Measurements from ENCODE around the gene LDAH.
A peak's percentile ranks its signal among the peaks of the same experiment; 100 is the strongest.

The LDAH gene

DNA sequence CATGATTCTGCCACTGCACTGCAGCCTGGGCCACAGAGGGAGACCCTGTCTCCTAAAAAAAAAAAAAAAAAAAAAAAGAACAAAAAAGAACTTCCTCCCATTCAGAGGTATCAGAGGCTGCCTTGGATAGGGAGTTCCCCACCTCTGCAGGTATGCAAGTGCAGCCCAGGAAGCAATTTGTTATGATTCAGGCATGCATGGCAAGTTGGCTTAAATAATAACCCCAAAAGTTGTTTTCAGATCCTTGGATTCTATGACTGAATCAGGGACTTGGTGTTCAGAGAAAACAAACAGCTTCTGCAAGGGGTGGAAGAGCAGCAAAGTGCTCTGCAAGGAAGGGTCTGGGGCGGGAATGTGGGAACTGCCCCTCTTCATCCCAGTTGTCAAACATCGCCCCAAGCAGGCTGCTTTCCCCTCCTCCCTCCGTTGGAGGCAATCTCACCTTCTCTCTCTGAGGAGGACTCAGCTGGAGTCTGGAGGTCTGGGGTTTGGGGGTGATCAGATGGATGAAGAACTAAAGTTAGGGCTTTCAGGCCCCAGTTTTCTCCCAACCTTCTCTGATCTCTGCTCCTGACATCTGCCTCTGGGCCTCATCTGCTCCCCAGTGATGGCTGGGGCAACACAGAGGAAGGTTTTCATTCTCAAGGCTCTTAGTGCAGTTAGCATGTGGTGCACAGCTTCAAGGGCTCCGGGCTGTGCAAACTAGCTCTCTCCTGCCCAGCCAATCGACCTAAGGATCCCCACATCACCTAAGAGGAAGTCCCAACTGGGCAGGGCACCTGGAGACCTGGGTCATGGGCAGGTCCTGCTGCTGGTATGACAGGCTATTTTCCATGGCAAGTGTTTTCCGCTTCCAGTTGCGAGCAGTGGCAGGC is 159.5 kb downstream of the LDAH start:
- H3K9me3 ChIP-seq (replicated peaks; ENCODE audit: insufficient read depth, low read length) = no peaks in the 10 kb centered on the region
- no peaks in the 10 kb centered on the region for H4K20me1 ChIP-seq (ENCODE audit: insufficient read depth, low read length)
- H3K27me3 ChIP-seq (replicated peaks; ENCODE audit: insufficient read depth, low read length) = peaks cover 43% of the 10 kb centered on the region

DNA sequence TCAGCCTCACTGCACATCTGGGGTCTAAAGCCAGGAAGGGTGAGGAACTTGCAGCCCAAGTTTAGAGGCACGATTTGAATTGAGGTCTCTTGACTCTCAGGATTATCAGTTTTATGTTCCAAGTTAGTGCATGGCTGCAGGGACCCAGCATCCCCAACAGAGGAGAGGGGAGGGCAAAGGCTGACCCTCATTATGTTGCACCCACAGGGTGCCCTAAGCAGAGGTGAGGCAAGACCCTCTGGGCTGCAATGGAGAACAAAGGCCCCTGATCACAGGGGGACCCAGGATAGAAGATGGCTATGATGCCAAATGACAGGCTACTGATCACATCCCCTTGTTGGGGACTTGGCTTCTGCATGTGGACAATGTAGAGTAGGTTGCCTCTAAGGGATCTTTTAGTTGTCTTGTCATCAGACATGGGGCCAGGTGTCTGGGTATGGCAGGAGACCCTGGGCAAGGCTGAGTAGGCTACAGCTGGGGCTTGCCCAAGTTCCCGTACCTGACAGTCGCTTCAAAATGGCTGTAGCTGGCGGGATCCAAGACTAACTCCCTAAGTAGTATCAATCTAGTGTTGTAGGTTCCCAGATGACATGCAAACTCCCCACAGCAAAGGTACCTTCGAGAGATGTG is 160.5 kb downstream of the LDAH start:
- DNase-seq = no peak
- Histone ChIP-seq H3K79me2 (ENCODE audit: low read length) (no peaks in the 10 kb centered on the region), H3K9me3 (replicated peaks; ENCODE audit: insufficient read depth, low read length) (no peaks in the 10 kb centered on the region), H3K4me3 (ENCODE audit: low read length) (no peak overlapping the region), H3K27me3 (replicated peaks; ENCODE audit: insufficient read depth, low read length) (peaks cover 38% of the 10 kb centered on the region), H3K36me3 (replicated peaks; ENCODE audit: insufficient read depth, low read length) (no peaks in the 10 kb centered on the region), H3F3A (ENCODE audit: insufficient read depth, low read length) (no peaks in the 10 kb centered on the region), H2AFZ (ENCODE audit: low read length) (no peak overlapping the region), H3K9me2 (replicated peaks; ENCODE audit: insufficient read depth, low read length) (no peaks in the 10 kb centered on the region), H3K4me1 (ENCODE audit: low read length) (0 out of 2 replicates have a peak, but pooled peaks cover 4% of the 10 kb centered on the region), H3K4me2 (ENCODE audit: low read depth, low read length) (no peak overlapping the region), H3K9ac (ENCODE audit: low read length) (no peak overlapping the region), H3K27ac (ENCODE audit: low read length) (no peak overlapping the region), H4K20me1 (ENCODE audit: insufficient read depth, low read length) (no peaks in the 10 kb centered on the region)
- TF ChIP-seq EZH2 (optimal IDR thresholded peaks at IDR 0.05; ENCODE audit: low read depth, low read length) (no peak), CTCF (IDR thresholded peaks at IDR 0.05; ENCODE audit: low read length) (no peak), EZH2phosphoT487 (IDR thresholded peaks at IDR 0.05; ENCODE audit: low read length) (no peak)

More for the DNA sequence above, 159.5 kb downstream of the LDAH start:
- Histone ChIP-seq H3K9me2 (replicated peaks; ENCODE audit: insufficient read depth, low read length) (no peaks in the 10 kb centered on the region), H2AFZ (ENCODE audit: low read length) (no peak overlapping the region), H3K36me3 (replicated peaks; ENCODE audit: insufficient read depth, low read length) (no peaks in the 10 kb centered on the region), H3K4me2 (ENCODE audit: low read depth, low read length) (no peak overlapping the region), H3F3A (ENCODE audit: insufficient read depth, low read length) (no peaks in the 10 kb centered on the region), H3K27ac (ENCODE audit: low read length) (no peak overlapping the region), H3K9ac (ENCODE audit: low read length) (no peak overlapping the region), H3K4me3 (ENCODE audit: low read length) (no peak overlapping the region), H3K4me1 (ENCODE audit: low read length) (0 out of 2 replicates have a peak, but pooled peaks cover 4% of the 10 kb centered on the region), H3K79me2 (ENCODE audit: low read length) (no peaks in the 10 kb centered on the region)
- DNase-seq = no peak
- no peak for TF ChIP-seq EZH2 (optimal IDR thresholded peaks at IDR 0.05; ENCODE audit: low read depth, low read length)
- TF ChIP-seq CTCF (IDR thresholded peaks at IDR 0.05; ENCODE audit: low read length) = no peak
- no peak for TF ChIP-seq EZH2phosphoT487 (IDR thresholded peaks at IDR 0.05; ENCODE audit: low read length)

DNA sequence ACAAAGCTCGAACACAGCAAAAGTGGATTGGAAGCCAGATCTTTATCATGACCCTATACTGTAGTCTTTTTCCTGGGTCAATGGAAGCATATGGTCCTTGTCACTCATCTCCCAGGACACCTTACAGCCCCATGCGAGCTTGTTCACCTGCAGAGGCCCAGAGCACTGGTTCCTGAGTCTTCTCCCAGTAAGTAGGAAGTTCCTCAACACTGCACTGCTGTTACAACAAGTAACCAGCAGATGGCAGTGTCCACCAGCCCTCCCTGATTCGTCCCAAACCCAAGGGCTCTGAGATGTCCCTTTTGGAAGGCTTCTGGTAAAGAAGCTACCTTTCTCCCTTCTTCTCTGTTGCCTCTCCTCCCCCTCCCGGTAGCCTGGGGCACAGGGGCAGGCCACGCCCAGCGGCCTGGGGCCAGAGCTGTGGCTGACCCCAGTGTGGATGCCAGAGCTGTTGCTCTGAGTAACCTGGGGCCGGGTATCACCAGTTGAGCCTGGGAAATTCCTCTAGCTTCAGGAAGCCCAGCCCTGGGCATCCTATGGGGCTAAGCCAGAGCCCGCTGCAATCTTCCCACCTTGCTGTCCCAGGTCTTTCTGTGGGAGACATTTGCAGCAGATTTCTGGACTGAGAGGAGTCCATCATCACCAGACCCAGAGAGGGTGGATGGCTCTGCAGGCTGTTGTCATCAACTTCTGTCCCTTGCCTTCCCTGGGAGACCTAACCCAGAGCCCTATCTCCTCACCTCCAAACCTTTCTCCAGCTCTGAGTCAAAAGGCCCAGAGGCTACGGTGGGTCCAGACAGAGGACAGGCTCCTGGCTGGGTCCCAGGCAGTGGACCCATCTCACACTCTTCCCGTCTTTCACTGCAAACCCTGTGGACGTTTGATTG is 161.2 kb downstream of the LDAH start:
- Histone ChIP-seq H3K4me3 (ENCODE audit: low read length) (no peak overlapping the region), H4K20me1 (ENCODE audit: insufficient read depth, low read length) (no peaks in the 10 kb centered on the region), H3K9me3 (replicated peaks; ENCODE audit: insufficient read depth, low read length) (no peaks in the 10 kb centered on the region), H3K4me1 (ENCODE audit: low read length) (0 out of 2 replicates have a peak, but pooled peaks cover 3% of the 10 kb centered on the region), H2AFZ (ENCODE audit: low read length) (no peak overlapping the region), H3K27ac (ENCODE audit: low read length) (no peak overlapping the region), H3K4me2 (ENCODE audit: low read depth, low read length) (no peak overlapping the region), H3K9me2 (replicated peaks; ENCODE audit: insufficient read depth, low read length) (no peaks in the 10 kb centered on the region), H3K79me2 (ENCODE audit: low read length) (no peaks in the 10 kb centered on the region), H3K36me3 (replicated peaks; ENCODE audit: insufficient read depth, low read length) (no peaks in the 10 kb centered on the region), H3F3A (ENCODE audit: insufficient read depth, low read length) (no peaks in the 10 kb centered on the region), H3K27me3 (replicated peaks; ENCODE audit: insufficient read depth, low read length) (peaks cover 36% of the 10 kb centered on the region), H3K9ac (ENCODE audit: low read length) (no peak overlapping the region)
- TF ChIP-seq CTCF (IDR thresholded peaks at IDR 0.05; ENCODE audit: low read length) = peak; percentile 96
- TF ChIP-seq EZH2phosphoT487 (IDR thresholded peaks at IDR 0.05; ENCODE audit: low read length) = no peak
- peak; percentile 70 for DNase-seq
